ENCODE measurements around the gene RIMBP3B.
"Not testable (repeated sequence)": the region's sequence is repeated elsewhere in the genome, so short reads cannot be mapped to it uniquely, and the experiment has no call there.

Gene RIMBP3B

DNA sequence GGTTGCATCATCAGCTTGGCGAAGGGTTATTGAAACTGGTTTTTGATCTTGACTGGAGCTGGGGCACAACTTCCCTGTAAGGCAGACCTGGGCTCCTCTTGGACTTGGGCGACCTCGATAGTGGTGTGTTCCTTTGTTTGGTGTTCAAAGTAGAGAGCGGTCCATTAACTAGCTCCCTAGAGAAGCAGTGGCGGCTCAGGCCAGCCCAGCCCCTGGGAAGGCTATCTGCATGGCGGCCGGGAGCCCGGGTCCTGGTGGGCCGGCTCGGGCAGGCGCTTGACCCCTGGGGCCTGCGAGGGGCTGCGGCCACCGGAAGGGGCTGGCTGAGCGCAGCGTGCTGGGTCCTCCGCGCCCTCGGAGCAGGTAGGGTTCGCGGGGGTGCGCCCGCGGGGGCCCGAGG, 32.8 kb downstream of the RIMBP3B start:
- not testable (repeated sequence) for DNase-seq (ENCODE audit: low read depth in 2 of 2)

DNA sequence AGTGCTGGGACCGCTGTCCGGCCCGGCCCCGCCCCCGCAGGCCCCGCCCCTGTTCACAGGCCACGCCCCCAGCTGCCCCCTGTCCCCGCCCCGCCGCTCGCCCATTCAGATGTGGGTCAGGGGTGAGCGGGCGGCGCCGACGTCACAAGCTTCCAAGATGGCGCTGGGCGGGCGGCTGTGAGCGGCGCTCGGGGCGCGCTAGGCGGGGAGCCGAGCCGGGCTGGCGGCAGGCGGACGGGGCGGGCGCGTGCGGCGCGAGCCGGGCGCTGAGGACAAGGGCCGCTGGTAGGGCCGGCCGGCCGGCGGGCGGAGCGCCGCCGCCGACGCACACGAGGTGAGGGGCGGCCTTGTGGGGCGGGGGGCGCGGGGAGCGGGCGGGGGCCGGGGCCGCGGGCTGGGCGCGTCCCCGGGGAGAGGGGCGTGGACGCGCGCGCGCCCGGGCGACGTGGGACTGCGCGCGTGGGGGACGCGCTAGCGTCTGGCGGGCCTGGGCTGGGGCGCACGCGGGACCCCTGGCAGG, 33.7 kb downstream of the RIMBP3B start, which contains the start of gene HIC2:
Gene HIC2, plus strand, starts transcription at position 145 of the 520 bp plus-strand sequence. CDS start 25,461 bp downstream, outside the sequence.
- DNase-seq (ENCODE audit: low read depth in 2 of 2) = peak in 1 of 2 donors; percentile 4

DNA sequence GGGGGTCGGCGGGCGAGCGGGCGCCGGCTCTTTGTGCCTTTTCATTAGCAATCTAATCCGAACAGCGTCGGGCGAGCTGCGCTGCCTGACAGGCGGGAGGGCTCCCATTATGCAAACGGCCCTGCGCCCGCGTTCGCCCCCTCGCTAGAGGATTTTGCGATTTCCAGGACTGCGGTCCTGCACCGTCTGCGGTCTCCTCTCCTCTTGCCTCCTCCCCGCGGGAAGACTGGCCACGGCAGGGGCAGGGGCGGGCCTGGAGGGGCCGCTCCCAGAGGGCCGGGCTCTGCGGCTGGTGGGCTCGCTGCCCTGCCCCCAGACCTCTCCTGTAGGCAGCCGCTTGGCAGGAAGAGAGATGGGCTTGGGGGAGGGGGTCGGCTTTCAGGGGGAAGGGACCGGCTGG, 34.3 kb downstream of the RIMBP3B start:
- not testable (repeated sequence) for DNase-seq (ENCODE audit: low read depth in 2 of 2)

DNA sequence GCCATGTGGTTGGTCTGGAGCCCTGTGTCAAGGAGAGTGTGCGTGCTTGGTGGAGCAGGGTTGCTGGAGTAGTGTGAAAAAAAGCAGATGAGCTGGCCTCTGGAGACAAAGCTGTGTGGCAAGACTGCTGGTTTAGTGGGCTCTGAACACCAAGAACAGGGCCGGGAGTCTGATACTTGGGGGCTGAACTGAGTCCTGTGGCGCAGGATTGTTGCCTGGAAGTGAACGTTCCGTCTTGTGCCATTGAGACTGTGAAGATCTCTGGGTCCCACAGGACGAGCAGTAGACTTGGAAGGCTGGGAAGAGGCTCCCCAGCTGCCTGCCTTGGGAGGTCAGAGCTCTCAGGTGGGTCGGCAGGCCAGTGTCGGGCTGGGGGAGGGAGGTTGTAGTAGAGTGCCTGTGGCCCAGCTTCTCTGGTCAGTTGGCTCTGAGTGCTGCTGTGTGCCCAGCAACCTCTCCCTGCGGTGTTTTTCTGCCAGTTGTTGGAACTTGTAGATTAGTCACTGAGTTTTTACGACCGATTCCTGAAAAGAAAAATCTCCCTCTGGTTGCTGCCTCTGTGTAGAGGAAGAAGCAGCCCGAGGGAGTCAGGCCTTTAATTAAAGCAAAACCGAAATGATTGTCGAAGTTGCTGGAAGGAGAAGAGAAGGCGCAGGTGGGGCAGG, 35.6 kb downstream of the RIMBP3B start:
- DNase-seq (ENCODE audit: low read depth in 2 of 2) = not testable (repeated sequence)

DNA sequence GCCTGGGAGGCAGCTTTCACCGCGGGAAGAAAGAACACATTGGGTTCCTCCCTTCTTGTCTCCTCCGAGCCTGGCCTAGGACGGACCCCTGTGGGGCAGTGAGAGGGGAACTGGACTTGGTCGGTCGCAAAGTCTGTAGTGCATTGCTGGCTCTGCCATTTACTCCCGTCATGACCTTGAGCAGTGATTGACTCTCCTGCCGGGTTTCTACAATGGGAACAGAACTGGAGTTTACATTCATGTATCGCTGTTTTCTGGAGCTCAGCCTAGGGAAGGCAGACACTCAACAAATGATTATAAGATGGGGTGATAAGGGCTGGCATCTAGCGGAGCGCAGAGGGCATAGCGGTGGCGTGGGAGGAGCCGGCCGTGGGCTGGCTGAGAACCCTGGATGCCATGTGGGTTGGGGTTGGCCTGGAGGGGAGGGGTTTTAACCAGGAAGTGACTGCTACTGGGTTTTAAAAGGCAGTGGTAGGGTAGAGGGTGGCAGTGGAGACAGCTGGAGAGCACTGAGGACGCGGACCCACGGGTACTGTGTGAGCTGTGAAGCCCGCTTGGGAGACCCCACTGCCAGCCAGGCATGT, 36.7 kb downstream of the RIMBP3B start:
- not testable (repeated sequence) for DNase-seq (ENCODE audit: low read depth in 2 of 2)

DNA sequence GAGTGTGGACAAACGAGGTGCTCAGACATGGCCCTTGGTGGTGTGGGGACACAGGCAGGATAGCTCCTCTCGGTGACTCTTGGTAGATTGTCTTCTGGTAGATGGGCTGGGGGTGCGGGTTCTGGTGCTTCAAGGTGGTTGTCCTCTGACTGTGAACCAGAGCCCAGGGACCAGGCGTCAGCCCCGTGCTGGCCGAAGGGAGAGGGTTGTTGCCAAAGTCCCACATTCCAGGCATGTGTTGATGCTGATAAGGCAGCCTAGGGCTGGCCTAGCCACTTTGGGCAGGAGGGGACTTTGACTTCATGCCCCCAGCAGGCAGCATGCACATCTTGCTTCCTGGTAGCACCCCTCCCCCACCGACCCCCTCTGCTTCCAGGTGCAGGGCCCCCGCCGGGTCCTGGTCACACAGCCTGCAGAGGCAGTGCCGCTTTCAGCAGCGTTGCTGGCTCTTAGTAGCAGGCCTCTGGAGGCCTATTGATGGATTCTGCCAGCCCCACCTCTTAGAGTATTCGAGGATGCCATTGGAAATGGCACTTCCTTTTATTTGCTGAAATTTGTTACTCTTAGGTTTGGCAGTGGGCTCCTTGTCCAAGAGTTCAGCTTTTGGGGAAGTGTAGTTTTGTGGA, 40.6 kb downstream of the RIMBP3B start:
- DNase-seq (ENCODE audit: low read depth in 2 of 2) = not testable (repeated sequence)

DNA sequence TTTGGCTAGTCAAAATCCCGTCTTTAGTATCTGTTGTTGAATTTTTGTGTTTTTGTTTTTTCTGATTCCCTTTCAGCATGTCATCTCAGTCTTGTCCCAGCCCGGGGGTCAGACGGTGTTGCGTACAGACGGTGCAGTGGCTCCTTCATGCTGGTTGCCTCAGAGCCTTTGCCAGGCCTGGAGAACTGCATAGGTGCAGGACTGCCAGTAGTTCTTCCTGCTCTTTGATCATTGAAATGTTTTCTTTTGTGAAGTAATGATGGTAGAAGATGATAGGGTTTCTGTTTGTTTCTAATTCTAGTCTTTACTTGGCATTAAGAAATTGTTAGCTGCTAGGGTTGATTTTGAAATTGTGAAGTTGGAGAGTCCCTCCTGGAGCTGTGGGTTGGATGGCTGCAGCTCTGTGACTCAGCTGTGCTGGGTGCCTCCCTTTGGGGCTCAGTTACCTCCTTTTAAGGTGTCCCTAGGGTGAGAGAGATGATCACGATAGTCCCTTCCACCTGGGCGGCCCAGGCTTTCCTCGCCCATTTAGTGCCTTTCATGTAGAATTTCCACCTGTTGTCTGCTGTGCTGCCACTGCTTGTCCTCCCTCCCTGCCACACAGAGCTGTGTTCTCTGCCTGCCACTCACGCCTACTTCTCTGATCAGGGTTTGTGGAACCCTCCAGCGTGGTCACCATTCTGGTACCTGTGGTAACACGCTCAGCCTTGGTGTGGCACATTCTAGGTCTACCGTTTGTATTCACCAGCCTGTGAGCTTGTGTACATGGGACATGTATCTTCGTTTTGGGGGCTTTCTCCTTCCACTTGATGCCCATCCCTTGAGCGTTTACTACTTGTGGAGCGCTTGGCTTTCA, 51.1 kb downstream of the RIMBP3B start:
- not testable (repeated sequence) for DNase-seq (ENCODE audit: low read depth in 2 of 2)

DNA sequence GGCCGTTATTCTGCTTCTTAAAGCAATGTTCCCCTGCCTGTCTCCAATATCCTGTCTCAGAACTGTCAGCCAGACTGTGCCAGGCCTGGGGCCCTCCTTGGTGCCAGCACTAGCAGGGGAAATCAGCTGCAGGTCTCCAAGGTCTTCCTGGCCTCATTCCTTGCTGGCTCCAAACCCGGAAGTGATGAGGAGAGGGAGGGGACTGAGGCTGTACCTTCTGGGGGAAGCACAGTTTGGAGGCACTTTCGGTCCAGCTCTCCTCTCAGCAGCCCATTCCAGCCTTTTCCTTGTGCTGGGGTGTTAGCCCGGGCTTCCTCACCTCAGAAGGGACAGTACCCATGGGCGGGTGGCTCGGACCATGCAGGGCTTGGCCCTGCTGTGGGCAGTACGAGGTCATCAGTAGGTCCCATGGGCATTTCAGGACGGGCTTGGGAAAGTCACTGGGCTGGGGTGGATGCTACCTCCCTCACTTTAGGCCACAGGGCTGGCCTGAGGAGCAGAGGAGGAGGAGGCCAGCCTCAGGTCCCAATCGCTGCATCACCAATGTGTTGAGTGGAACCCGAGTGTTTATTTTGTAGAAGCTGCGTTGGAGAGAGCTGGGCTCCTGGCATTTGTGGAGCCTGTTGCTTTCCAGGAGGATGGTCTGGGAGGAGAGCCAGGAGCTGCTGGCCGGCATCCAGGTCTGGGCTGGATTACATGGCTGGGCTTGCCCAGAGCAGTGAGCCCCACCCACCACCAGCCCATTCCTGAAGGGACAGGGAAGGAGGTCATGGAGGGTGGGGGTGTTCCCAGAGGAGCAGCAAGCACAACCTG, 52.7 kb downstream of the RIMBP3B start:
- not testable (repeated sequence) for DNase-seq (ENCODE audit: low read depth in 2 of 2)

DNA sequence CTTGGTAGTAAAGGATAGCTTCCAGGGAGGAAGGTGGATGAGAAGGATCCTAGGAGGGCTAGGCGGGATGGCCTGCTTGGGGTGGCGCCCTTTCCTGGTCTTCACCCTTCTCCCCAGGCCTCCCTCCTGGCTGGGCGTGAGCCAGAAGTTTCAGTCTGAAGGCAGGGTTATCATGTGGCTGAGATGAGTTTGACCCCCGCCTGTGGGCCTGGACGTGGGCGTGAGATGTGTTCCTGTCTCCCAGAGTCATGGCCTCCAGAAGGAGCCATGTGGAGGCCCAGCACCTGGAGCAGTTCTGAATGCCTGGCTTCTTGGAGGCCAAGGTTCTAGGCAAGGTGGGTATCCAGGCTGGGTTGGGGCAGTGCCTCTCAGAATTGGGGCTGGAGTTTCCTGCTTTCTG, 54.5 kb downstream of the RIMBP3B start:
- DNase-seq (ENCODE audit: low read depth in 2 of 2) = not testable (repeated sequence)

Data from stimulated activated CD8-positive, alpha-beta memory T cell treated with anti-CD3 and anti-CD28 coated beads, Interleukin-2, amount 100 ng/mL, for 1 hour (primary cell).